GM12874 (cell line): ENCODE data around the gene CCDC81.

Source experiments
- TF ChIP-seq, protein P1 (sequence below): IDR thresholded peaks from 2 replicates; pipeline ENCODE4 v1.5.1; 2011; ENCODE audit warnings: low read depth, mild to moderate bottlenecking, control low read depth, low read length, moderate library complexity; ENCODE audit not compliant: insufficient read depth

CCDC81 gene

DNA sequence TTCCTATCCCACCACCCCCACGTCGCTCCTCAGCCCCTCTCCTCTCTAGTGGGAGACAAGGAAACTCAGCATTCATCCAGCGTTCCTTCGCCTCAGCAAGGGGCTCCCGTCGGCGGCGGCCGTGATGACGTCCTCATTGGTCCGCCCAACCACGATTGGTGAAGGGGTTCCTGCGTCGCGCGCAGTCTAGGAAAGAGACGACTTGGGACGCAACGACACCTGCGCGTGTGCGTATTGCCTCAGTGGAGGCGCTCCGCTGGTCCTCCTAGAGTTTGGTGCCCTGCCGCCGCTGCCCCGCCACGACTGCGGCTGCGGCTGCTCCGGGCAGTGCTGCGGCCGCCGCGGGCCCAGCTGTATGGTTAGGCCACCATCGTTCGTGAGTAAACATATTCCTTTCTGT lies 56.6 kb downstream of the CCDC81 start:
- TF ChIP-seq, protein P1, sequence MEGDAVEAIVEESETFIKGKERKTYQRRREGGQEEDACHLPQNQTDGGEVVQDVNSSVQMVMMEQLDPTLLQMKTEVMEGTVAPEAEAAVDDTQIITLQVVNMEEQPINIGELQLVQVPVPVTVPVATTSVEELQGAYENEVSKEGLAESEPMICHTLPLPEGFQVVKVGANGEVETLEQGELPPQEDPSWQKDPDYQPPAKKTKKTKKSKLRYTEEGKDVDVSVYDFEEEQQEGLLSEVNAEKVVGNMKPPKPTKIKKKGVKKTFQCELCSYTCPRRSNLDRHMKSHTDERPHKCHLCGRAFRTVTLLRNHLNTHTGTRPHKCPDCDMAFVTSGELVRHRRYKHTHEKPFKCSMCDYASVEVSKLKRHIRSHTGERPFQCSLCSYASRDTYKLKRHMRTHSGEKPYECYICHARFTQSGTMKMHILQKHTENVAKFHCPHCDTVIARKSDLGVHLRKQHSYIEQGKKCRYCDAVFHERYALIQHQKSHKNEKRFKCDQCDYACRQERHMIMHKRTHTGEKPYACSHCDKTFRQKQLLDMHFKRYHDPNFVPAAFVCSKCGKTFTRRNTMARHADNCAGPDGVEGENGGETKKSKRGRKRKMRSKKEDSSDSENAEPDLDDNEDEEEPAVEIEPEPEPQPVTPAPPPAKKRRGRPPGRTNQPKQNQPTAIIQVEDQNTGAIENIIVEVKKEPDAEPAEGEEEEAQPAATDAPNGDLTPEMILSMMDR, result no peak

DNA sequence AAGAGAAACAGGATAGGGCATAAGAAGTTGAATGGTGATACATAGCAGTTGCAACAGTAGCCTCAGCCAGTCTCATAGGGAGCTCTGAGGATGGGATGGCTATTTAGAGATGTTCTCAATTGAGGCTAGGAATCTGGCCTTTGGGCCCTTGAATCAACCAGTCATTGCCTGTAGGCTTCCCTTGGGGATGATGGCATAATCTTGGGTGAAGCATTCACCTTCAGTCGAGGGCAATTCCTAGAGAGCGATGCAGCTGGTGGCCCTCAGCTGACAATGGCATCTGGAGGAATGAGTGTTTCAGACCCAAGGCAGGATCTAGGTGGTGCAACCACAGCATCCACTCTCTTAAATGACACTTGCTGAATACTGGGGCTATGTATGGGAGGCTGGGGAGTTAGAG lies 61.0 kb downstream of the CCDC81 start:
- TF ChIP-seq, protein P1, result no peak

DNA sequence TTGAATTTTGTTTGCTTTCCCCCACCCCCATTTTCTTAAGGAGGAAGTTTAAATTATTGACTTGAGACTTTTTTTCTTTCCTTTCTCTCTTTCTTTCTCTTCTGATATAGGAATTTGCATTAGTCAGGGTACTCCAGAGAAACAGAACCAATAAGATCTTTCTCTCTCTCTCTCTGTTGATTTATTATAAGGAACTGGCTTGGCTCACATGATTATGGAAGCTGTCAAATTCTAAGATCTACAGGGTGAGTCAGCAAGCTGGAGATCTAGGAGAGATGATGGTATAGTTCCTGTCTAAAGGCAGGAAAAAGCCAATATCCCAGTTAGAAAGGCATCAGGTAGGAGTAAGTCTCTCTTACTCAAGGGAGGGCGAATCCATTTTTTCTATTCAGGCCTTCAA lies 64.0 kb downstream of the CCDC81 start:
- TF ChIP-seq, protein P1, result no peak

DNA sequence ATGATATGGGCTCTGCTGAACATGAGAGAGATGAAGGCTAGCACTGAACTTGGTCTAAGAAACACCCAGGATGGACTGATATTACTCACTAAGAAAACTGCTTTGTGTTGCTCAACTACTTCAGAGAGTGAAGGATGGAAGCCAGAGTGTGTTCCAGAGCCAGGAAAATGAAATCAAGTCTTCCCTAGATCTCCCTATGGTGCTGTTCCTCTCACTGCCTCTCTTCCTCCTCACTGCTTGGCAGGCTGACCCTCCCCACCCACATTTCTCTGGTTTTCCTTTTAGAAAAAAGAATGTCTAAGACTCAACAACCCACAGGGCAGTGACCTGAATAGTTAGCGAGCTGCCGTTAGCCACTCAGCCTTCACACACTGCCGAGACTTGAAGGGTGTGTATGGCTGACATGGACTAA lies 65.6 kb downstream of the CCDC81 start:
- TF ChIP-seq, protein P1, result no peak

DNA sequence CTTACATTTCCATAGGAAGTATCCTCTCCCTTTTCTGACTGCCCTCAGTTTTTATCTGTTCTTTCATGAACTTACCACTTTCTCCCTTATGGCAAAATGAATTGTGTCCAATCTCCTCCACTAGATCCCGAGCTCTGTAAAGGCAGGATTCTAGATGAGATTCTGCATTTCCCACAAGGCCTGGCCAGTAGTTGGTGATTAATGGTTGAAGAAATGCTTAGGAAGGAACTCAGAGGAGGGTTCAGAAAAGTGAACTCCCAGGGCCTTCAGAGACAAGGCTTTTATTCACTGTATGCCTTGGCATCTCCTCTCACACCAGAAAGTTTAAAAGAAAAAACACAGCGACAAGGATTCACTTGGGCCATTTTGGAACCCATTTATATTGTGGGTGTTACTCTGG lies 66.2 kb downstream of the CCDC81 start:
- TF ChIP-seq, protein P1, result no peak

DNA sequence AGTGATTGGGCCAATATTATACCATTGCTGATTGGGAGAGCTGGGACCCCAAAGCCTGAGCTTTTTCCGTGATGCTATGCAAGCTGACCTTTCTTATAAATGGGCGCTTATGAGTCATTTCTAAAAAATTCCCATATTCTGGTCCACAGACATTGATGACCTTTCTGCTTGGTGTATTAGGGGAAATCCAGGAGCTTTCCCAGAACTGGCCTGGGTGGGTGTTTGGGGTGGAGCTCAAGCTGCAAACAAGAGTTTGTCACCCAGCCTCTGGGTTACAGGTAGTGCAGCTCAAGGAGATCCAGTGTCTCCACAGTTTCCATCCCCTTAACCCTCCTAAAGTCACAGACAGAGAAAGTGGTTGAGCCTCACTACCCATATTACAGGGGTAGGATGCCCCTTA lies 67.7 kb downstream of the CCDC81 start:
- TF ChIP-seq, protein P1, result no peak

DNA sequence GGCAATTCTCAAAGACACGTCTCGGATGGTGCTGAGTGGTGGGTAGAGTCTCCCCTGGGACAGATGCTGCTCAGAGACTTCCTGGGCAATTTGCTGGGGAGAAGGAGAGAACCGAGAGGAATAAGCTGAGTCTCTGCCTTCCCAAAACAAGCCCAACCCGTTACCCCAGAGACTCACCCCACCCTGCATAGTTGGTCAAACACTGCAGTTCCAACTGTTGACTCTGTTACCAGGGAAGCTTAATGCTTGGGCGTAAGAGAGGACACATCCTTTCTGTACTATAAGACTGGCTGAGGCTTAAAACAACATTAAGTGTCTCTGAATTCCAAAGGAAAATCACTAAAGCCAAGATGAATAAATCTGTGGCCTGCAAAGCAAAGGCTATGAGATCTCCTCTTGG lies 68.1 kb downstream of the CCDC81 start:
- TF ChIP-seq, protein P1, result no peak

DNA sequence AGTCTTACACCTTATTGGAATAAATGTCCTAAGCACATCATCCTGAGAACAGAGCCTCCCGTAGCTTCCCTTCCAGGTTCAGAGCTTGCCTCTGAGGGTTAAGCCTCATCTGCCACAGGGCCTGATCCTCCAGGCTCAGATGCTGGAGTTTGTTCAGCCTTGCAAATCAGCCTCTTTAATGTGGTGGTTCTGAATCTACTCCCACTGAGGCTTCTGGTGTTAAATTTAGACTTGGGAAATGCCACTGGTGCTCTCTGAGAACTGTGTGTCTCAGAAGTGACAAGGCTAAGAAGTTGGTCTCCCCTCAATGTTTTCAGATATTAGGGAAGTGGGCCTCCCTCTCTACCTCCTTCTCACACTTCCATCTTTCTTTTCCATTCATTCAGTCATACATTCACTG lies 68.7 kb downstream of the CCDC81 start:
- TF ChIP-seq, protein P1, result no peak
